Fibroblast of skin of right biceps (primary cell): ENCODE measurements around the gene MRPL49.
"Not testable (repeated sequence)": the region's sequence is repeated elsewhere in the genome, so short reads cannot be mapped to it uniquely, and the experiment has no call there.

Source experiments
- DNase-seq: peaks from one replicate; pipeline ENCODE4 v3.0.0-alpha.2; 2013

Gene MRPL49

GRCh38 chr11:65134952-65135632 is 13.0 kb downstream of the MRPL49 start:
- peak; percentile 98 for DNase-seq

- DNase-seq = no peak
These were observed 13.6 kb downstream of the MRPL49 start for GRCh38 chr11:65135633-65136145.

GRCh38 chr11:65136515-65137096 is 14.5 kb downstream of the MRPL49 start:
- no peak for DNase-seq

GRCh38 chr11:65141896-65142494 is 19.9 kb downstream of the MRPL49 start:
- no peak for DNase-seq

GRCh38 chr11:65147352-65148075 is 25.4 kb downstream of the MRPL49 start:
- DNase-seq = no peak

GRCh38 chr11:65148657-65149056 is 26.5 kb downstream of the MRPL49 start:
- no peak for DNase-seq

DNA sequence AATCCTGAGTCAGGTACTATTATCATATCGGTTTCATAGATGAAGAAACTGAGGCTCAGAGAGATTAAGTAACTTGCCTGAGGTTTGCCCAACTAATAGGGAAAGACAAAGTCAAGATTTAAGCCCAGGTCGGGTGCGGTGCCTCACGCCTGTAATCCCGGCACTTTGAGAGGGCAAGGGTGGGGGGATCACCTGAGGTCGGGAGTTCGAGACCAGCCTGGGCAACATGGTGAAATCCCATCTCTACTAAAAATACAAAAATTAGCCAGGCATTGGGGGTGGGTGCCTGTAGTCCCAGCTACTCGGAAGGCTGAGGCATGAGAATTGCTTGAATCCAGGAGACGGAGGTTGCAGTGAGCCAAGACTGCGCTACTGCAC is 28.0 kb downstream of the MRPL49 start:
- not testable (repeated sequence) for DNase-seq

DNA sequence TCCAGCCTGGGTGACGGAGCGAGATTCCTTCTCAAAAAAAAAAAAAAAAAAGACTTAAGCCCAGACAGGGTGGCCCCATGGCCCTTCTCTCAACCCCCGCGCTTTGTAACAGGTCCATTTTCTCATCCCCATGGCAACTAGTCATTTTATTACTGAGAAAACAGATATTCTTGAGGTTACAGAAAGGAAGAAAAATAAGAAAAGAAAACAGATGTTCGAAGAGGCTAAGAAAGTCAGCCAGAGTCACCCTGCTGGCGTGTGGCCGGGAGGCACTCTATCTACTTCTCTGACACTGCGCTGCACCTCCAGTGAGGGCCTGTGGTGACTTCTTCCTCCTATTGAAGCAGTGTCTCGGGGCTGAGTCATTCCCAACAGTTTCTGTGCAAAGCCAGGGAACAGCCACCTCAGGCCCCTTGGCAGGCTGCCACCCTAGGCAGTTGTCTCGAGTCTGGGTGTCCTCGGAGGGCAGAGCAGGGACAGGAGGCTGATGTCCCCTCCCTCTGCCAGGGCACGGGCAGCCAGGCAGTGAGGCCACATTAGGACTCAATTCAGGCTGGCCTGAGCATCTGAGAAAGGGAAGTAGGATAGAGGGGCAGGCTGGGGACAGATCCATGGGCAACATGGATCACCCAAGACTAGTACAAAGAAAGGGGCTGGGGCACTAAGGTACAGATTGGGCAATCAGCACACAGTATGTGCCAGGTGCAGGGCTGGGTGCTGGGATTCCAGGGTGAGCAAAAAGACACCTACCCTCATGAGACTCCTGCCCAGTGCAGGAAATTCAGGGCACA is 28.6 kb downstream of the MRPL49 start:
- peak; percentile 91 for DNase-seq

- no peak for DNase-seq
These were observed 29.3 kb downstream of the MRPL49 start for GRCh38 chr11:65151331-65151899.

- DNase-seq = no peak
These were observed 30.0 kb downstream of the MRPL49 start for GRCh38 chr11:65152122-65152521.

GRCh38 chr11:65156256-65156655 is 34.1 kb downstream of the MRPL49 start:
- DNase-seq = no peak

DNA sequence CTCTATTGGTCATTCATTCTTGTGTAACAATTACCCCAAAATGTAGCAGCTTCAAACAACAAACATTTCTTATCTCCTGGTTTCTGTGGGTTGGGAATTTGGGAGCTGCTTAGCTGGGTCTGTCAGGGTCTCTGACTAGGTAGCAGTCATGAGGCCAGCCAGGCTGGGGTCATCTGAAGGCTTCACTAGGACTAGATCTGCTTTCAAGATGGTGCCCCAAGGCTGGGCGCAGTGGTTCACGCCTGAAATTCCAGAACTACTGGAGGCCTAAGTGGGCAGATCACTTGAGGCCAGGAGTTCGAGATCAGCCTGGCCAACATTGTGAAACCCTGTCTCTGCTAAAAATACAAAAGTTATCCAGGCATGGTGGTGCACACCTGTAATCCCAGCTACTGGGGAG is 34.8 kb downstream of the MRPL49 start:
- DNase-seq = no peak

DNA sequence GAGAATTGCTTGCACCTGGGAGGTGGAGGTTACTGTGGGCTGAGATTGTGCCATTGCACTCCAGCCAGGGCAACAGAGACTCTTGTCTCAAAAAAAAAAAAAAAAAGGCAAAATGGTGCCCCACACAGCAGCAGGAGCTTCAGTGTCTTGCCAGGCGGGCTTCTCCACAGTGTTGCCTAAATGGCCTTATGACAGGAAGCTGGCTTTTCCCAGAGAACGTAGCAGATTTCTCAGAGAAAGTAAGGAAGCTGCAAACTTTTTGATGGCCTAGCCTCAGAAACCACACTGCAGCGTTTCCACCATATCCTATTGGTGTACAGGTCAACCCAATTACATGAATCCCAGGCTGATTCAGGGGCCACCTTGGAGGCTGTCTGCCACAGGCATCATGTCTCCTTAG is 35.2 kb downstream of the MRPL49 start:
- no peak for DNase-seq

GRCh38 chr11:65159012-65159411 is 36.9 kb downstream of the MRPL49 start:
- DNase-seq = no peak

DNA sequence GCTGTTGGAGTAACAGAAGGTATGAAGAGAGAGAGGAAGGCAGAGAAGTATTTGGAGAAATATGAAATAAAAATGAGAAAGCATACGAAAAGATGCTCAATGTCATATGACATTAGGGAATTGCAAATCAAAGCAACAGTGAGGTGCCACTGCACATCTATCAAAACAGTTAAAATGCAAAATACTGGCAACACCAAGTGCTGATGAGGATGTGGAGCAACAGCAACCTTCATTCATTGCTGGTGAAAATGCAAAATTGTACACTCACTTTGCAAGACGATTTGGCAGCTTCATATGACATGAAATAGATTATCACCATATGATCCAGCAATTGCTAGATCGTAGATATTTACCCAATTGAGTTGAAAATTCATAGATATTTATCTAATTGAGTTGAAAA is 38.5 kb downstream of the MRPL49 start:
- no peak for DNase-seq

GRCh38 chr11:65163684-65164083 is 41.6 kb downstream of the MRPL49 start:
- DNase-seq = no peak

- DNase-seq = no peak
These were observed 43.5 kb downstream of the MRPL49 start for GRCh38 chr11:65165410-65166317.

- DNase-seq = no peak
These were observed 44.8 kb downstream of the MRPL49 start for GRCh38 chr11:65166893-65167292.

GRCh38 chr11:65167656-65168055 is 45.5 kb downstream of the MRPL49 start:
- DNase-seq = no peak

- DNase-seq = peak; percentile 29
These were observed 47.1 kb downstream of the MRPL49 start for GRCh38 chr11:65169164-65169641.

- no peak for DNase-seq
These were observed 48.0 kb downstream of the MRPL49 start, which contains the start of gene SPDYC for GRCh38 chr11:65170058-65170534. Gene SPDYC, plus strand, starts transcription at chr11:65170233. Its CDS starts 1,125 bp downstream, at chr11:65171358.
